NCI-H2081 (cell line): ENCODE data around the gene DCLK1.
A peak's percentile ranks its signal among the peaks of the same experiment; 100 is the strongest.

Experiments used
- DNase-seq, 2 experiments: peaks; one replicate each; lab custom pipeline; 2025; lab: John Stamatoyannopoulos, UW

Gene DCLK1

GRCh38 chr13:35898041-35898440, 233.1 kb downstream of the DCLK1 start:
- no peak for DNase-seq

- no peak for DNase-seq
These were observed 236.5 kb downstream of the DCLK1 start for GRCh38 chr13:35894636-35895035.

- DNase-seq, result no peak
These were observed 238.1 kb downstream of the DCLK1 start for GRCh38 chr13:35892837-35893814.

- no peak for DNase-seq
These were observed 239.4 kb downstream of the DCLK1 start for GRCh38 chr13:35891507-35892441.

DNA sequence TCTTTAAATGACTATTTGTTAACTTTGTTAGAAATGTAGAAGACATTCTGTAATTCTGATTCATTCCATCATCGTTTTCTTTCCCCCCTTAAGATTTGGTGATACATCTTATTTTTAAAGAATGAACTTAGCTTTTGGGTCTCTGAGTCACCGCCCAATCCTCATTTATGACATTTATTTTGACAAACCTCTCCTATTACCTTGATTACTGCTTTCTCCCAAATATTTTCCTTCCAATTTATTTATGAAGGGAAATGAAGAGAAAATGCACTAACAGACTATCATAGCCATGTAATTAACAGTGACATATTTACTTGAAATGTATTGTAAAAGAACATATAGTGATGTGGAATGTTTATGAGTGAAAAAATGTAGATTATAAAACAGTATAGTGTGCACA, 241.6 kb downstream of the DCLK1 start:
- no peak for DNase-seq

DNA sequence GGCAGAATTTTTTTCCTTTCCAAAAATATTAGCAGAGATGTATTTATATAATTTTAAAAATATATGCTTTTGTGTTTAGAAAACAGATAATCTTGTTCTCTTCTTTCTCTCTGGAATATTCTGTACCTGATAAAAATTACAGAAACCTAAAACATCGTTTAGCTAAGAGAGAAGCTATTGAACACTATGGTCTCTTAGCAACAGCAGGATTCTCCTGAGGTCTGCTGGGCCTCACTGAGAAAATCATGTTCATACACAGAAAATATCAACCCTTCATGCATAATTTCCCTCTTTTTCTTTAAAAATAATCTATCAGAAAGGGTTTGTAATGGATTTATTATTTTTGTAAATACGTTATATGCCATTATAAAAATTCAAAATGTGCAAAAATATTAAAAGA, 242.2 kb downstream of the DCLK1 start:
- DNase-seq, result peak; percentile 1 to 30

DNA sequence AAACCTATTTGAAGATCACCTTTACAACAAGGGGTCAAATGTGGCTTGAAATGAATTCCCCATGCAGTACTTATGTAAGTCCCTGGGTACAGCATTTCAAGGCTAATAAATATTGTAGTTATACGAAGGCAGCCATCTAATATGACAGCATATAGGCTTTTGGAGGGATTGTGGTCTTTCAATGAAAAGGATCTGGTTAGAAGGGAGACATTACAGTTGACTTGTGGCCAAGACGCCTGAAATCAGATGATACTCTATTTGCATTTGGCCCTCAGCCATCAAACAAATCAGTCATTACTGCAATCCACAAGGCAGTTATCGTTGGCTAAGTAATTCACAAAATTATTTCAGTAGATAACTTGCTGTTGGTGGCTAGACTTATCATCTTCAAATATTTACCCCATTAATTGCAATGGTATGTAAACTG, 242.7 kb downstream of the DCLK1 start:
- peak; percentile 40 to 75 for DNase-seq

DNA sequence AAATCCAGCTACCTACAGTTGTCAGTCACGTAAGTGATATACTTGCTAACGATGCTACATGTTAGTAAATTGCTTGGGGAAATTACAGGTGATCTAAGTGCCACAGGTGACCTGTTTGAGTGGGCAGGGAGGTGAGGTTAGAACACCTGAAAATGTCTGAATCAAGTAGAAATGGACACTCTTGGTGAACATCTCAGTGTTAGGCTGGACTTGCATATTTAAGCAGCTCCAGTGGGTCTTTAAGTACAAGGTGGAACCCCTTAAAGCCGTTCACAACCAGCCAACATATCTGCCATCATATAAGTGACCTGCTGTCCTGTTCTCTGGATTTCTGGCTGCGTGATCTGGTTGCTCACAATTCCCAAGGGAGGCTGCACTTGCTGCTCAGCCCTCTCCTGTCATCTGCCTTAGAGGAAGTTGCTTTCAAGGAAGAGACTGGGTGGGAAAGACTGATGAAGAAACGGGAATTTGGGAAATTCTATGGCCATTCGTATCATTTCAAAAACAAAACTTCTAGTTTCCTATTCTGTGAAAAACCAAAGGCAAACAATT, 244.0 kb downstream of the DCLK1 start:
- no peak for DNase-seq

GRCh38 chr13:35886332-35887114, 244.7 kb downstream of the DCLK1 start:
- DNase-seq, result no peak

DNA sequence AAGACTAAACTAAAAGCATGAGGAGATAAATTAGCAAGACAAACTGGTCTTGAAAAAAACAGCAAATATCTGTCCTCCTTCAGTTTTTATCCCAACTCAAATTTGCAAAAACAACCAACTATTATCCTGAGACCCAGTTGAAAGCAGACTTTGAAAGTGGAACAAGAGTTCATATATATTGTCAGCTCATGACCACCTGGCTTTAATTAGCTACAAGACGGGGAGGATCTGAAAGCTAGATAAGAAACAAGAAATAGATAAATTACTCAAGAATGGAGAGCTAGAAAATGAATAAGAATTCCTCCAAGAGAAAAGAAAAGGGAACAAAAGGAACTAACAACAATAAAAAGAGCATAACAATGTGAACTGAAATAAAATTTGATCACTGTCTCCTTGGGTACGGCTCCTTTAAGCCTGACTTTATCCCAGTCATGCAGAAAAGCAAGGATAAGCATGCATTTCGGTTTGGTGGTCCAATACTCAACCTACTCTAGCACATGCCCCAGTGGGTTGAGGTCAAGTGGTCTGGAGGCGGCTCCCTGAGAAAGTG, 246.9 kb downstream of the DCLK1 start:
- no peak for DNase-seq

- DNase-seq, result no peak
These were observed 248.3 kb downstream of the DCLK1 start for GRCh38 chr13:35882722-35883497.

DNA sequence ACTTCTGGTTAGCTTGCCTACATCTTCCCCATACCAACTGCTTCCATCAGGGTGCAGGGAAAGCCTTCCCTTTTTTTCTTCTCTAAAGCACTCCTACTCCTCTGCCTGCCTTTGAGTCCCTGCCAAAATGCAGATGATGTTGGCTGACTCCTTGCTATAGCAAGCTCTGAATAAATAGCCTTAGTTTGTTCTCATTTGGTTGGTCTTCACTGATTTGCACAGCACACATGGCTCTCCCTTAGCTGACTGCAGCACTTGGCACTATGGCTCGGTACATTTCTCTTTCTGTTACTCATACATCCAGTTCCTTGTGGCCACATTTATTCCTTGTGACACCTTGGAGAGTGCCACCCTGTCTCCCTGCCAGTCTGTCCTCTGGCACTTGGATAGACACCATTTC, 249.8 kb downstream of the DCLK1 start:
- peak in 1 of 2 experiments; percentile 29 for DNase-seq

GRCh38 chr13:35879111-35879510, 252.1 kb downstream of the DCLK1 start:
- no peak for DNase-seq

- DNase-seq, result no peak
These were observed 254.6 kb downstream of the DCLK1 start for GRCh38 chr13:35876601-35877000.

GRCh38 chr13:35874704-35875103, 256.5 kb downstream of the DCLK1 start:
- DNase-seq, result no peak

- no peak for DNase-seq
These were observed 258.8 kb downstream of the DCLK1 start for GRCh38 chr13:35872369-35872768.

DNA sequence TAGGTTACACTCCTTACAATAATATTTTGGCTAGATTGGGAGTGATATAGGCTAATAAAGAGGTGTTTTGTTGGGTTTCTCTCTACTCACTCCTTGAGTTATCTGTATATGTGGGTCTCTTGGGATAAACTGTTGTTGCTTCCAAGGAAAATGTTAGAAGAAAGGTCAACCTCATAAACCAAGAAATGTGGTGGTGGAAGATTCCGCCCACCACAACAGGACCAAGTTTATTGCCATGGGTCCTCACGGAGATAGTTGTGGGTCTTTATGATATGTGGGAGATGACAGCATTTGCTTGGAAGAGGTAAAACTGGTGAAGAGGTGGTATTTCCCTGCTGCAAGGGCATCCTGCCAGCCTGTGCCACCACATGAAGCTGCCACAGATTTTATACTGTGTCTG, 259.6 kb downstream of the DCLK1 start:
- no peak for DNase-seq

DNA sequence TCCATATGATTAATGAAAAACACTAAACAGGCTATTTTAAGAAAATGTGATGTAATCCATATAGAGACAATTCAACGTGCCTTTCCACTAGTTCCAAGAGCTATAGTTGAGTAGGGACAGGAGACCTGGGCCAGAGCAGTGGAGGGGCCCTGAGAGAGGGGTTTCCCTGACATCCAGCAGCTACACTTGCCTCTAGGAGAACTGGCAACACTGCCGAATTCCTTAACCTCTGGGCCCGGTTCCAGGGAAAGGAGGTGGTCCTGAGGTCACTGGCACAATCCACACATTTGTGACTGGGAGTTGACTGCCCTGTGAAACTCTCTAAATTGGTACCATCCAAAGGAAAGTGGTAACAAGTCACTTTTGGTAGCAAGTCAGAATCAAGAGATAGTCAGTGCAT, 264.4 kb downstream of the DCLK1 start:
- no peak for DNase-seq

- no peak for DNase-seq
These were observed 265.6 kb downstream of the DCLK1 start for GRCh38 chr13:35865341-35866240.
